Astrocyte (in vitro differentiated cells and primary cell): ENCODE measurements around the gene NXPE4. TPM values are rescaled to one million over a fixed set of nuclear protein-coding genes. Genes with fewer than 3 reads are reported as not detected.
A peak's percentile ranks its signal among the peaks of the same experiment; 100 is the strongest.

Experiments
- DNase-seq: peaks from one replicate; pipeline ENCODE4 v3.0.0-alpha.2; 2010; ENCODE audit warnings: low read depth
- FAIRE-seq: peaks from 2 replicates; lab custom pipeline; 2011; peaks lifted over from hg19 to GRCh38; lab: Jason Lieb, UNC
- H2AFZ ChIP-seq: 2 replicates; pipeline ENCODE4 v1.6.0; 2012; ENCODE audit warnings: low read depth, low read length, inconsistent platforms
- H3K27ac ChIP-seq: 2 replicates; pipeline ENCODE4 v1.5.1; 2011; ENCODE audit warnings: low read depth, low read length, inconsistent platforms
- H3K27me3 ChIP-seq: 2 replicates; pipeline ENCODE4 v1.6.0; 2011; ENCODE audit warnings: low read length, inconsistent platforms; ENCODE audit not compliant: insufficient read depth
- H3K36me3 ChIP-seq: 2 replicates; pipeline ENCODE4 v1.5.1; 2011; ENCODE audit warnings: low read length, inconsistent platforms; ENCODE audit not compliant: insufficient read depth
- H3K4me1 ChIP-seq: 2 replicates; pipeline ENCODE4 v1.5.1; 2011; ENCODE audit warnings: low read length, inconsistent platforms; ENCODE audit not compliant: insufficient read depth
- H3K4me2 ChIP-seq: 2 replicates; pipeline ENCODE4 v1.6.0; 2012; ENCODE audit warnings: low read length, inconsistent platforms
- H3K4me3 ChIP-seq: 2 replicates; pipeline ENCODE4 v1.5.1; 2011; ENCODE audit warnings: low read depth, mild to moderate bottlenecking, low read length, inconsistent platforms; ENCODE audit not compliant: insufficient read depth
- H3K79me2 ChIP-seq: 2 replicates; pipeline ENCODE4 v1.6.0; 2012; ENCODE audit warnings: mild to moderate bottlenecking, low read length, inconsistent platforms; ENCODE audit not compliant: insufficient read depth
- H3K9ac ChIP-seq: 2 replicates; pipeline ENCODE4 v1.6.0; 2012; ENCODE audit warnings: mild to moderate bottlenecking, low read length, inconsistent platforms
- H3K9me3 ChIP-seq: 2 replicates; pipeline ENCODE4 v1.5.1; 2012; ENCODE audit warnings: low read depth, mild to moderate bottlenecking, low read length, inconsistent platforms; ENCODE audit not compliant: insufficient read depth
- H4K20me1 ChIP-seq: 2 replicates; pipeline ENCODE4 v1.6.0; 2012; ENCODE audit warnings: low read length, inconsistent platforms; ENCODE audit not compliant: insufficient read depth
- H3K27ac Mint-ChIP-seq: one replicate; pipeline ENCODE4 v1.8.0; 2021; ENCODE audit warnings: mild to moderate bottlenecking, mixed read lengths; ENCODE audit not compliant: unreplicated experiment
- H3K27me3 Mint-ChIP-seq: one replicate; pipeline ENCODE4 v1.8.0; 2021; ENCODE audit warnings: low read depth, mixed read lengths; ENCODE audit not compliant: unreplicated experiment
- H3K36me3 Mint-ChIP-seq: one replicate; pipeline ENCODE4 v1.8.0; 2021; ENCODE audit warnings: low read depth, mixed read lengths; ENCODE audit not compliant: unreplicated experiment
- H3K4me1 Mint-ChIP-seq: one replicate; pipeline ENCODE4 v1.8.0; 2021; ENCODE audit warnings: low read depth, mixed read lengths; ENCODE audit not compliant: unreplicated experiment
- H3K4me3 Mint-ChIP-seq: one replicate; pipeline ENCODE4 v1.8.0; 2021; ENCODE audit warnings: mild to moderate bottlenecking, moderate library complexity, mixed read lengths; ENCODE audit not compliant: unreplicated experiment
- H3K9me3 Mint-ChIP-seq: one replicate; pipeline ENCODE4 v1.8.0; 2021; ENCODE audit warnings: mild to moderate bottlenecking, mixed read lengths; ENCODE audit not compliant: unreplicated experiment
- EZH2 ChIP-seq: IDR thresholded peaks from 2 replicates; pipeline ENCODE4 v1.6.1; 2012; ENCODE audit warnings: mild to moderate bottlenecking, low read length, inconsistent platforms; ENCODE audit not compliant: insufficient read depth
- total RNA-seq: library from RNA; stranded (reverse); gene quantifications from 2 replicates; pipeline ENCODE4 v1.2.1, GENCODE V29; 2021
- TF ChIP-seq, protein P1 (sequence below): IDR thresholded peaks from 2 replicates; pipeline ENCODE4 v1.5.1; 2011; ENCODE audit warnings: low read depth, mild to moderate bottlenecking, inconsistent platforms, low read length, moderate library complexity; ENCODE audit not compliant: insufficient read depth

Gene NXPE4
- total RNA-seq, 1 donor from 2014 or later: not detected

DNA sequence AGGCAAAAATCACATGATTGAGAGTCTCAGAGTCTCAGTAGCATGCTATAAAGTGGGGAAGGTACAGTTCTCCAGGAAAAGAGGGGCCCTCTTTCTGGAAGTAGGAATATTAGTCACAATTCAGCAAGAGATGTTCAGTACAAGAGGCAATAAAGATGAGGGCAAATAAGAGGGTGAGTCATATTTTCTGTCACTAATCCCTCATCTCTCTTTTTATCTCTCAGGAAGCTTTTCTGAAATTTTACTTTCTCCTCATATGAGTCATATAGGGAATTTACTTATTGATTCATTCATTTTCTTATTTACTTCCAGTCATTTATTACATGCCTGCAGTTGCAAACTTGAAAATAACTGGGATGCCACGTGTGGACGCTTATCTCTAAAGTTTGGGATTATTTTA, 32.5 kb downstream of the NXPE4 start:
- Histone ChIP-seq H3K27ac (no peak overlapping the region), H3K27me3 (no peaks in the 10 kb centered on the region), H3K4me1 (no peaks in the 10 kb centered on the region), H2AFZ (no peak overlapping the region), H3K4me2 (peak overlapping the region; percentile 39), H3K79me2 (no peaks in the 10 kb centered on the region), H3K4me3 (no peak overlapping the region), H3K36me3 (no peaks in the 10 kb centered on the region), H4K20me1 (no peaks in the 10 kb centered on the region), H3K9me3 (no peaks in the 10 kb centered on the region), H3K9ac (no peak overlapping the region)
- H3K9me3 Mint-ChIP-seq: no peaks in the 10 kb centered on the region
- H3K27me3 Mint-ChIP-seq: no peaks in the 10 kb centered on the region
- DNase-seq: peak; percentile 49
- TF ChIP-seq, protein P1, sequence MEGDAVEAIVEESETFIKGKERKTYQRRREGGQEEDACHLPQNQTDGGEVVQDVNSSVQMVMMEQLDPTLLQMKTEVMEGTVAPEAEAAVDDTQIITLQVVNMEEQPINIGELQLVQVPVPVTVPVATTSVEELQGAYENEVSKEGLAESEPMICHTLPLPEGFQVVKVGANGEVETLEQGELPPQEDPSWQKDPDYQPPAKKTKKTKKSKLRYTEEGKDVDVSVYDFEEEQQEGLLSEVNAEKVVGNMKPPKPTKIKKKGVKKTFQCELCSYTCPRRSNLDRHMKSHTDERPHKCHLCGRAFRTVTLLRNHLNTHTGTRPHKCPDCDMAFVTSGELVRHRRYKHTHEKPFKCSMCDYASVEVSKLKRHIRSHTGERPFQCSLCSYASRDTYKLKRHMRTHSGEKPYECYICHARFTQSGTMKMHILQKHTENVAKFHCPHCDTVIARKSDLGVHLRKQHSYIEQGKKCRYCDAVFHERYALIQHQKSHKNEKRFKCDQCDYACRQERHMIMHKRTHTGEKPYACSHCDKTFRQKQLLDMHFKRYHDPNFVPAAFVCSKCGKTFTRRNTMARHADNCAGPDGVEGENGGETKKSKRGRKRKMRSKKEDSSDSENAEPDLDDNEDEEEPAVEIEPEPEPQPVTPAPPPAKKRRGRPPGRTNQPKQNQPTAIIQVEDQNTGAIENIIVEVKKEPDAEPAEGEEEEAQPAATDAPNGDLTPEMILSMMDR: no peak
- no peak for TF ChIP-seq EZH2
- peaks cover 8% of the 10 kb centered on the region for H3K4me1 Mint-ChIP-seq
- H3K4me3 Mint-ChIP-seq: no peak overlapping the region
- H3K36me3 Mint-ChIP-seq: no peaks in the 10 kb centered on the region
- no peak overlapping the region for H3K27ac Mint-ChIP-seq
- FAIRE-seq: no peak

DNA sequence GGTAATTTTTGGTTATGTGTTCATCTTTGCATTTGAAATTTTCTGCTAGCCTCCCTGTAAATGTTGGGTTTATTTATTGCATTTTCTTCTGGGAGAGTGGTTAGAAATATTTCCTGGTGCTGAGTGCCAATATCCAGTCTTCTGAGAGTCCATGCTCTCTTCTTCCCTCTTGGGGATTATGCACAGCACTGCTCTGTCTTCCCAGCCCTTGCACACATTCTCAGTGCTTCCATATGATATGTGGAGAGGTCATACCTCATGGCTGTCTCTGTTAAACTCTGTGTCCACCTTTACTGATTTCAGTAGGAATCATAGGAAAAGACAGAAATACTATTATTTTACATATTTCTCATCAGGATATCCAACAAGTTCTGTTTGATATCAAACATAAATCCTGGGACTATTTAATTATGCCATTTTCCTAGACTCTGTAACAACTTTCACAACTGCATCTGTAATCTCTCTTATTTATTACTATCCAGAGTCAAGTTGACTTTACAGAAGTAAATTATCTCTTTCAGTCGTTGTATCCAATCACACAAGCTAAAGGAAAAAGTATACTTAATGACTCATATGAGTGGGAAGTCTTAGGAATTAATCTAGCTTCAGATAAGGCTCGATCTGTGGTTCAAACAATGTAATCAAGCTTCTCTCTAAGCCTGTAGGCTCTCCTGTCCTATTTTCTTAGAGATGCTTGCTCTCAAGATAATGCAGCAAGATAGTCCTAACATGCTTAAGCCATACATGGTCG, 33.2 kb downstream of the NXPE4 start:
- Mint-ChIP-seq H3K27me3 (no peaks in the 10 kb centered on the region), H3K4me1 (peaks cover 8% of the 10 kb centered on the region), H3K27ac (no peak overlapping the region), H3K4me3 (no peak overlapping the region), H3K36me3 (no peaks in the 10 kb centered on the region), H3K9me3 (no peaks in the 10 kb centered on the region)
- no peaks in the 10 kb centered on the region for H3K79me2 ChIP-seq
- H3K9me3 ChIP-seq: no peaks in the 10 kb centered on the region
- H3K27ac ChIP-seq: no peak overlapping the region
- DNase-seq (peak; percentile 80), FAIRE-seq (peak; percentile 69)
- no peaks in the 10 kb centered on the region for H3K36me3 ChIP-seq
- H3K4me2 ChIP-seq: peak overlapping the region; percentile 39
- no peaks in the 10 kb centered on the region for H3K4me1 ChIP-seq
- TF ChIP-seq EZH2: no peak
- TF ChIP-seq, protein P1: no peak
- H2AFZ ChIP-seq: no peak overlapping the region
- no peaks in the 10 kb centered on the region for H3K27me3 ChIP-seq
- no peak overlapping the region for H3K4me3 ChIP-seq
- no peaks in the 10 kb centered on the region for H4K20me1 ChIP-seq
- no peak overlapping the region for H3K9ac ChIP-seq
